ENCODE measurements around the gene COLEC11. TPM values are rescaled to one million over a fixed set of nuclear protein-coding genes. Genes with fewer than 3 reads are reported as not detected.
A peak's percentile ranks its signal among the peaks of the same experiment; 100 is the strongest.

Gene COLEC11
- total and polyA plus RNA-seq, 9 of the 15 experiments (the other 6 are each of a cell fraction or from before 2014, with no cell fraction given): 0.32 to 4.3 (median 1.8) TPM

DNA sequence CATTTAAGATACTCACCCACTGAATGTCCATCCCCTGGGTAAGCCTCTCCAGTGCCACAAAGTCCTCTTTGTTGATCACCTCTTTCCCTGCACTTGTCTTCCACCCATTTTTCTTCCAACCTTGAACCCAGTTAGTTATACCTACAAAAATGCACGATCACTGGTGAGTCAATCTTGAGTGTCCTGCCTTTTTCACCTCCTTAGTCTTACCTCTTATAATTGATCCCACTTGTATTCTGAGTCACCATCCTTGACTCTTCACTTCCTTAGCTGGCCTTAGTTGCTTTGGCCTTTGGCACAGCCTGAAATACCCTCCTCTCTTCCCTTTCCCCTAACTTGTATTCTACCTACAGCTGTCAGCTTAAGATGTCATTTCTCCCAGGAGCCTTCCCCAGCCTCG, 47.0 kb upstream of the COLEC11 start:
- Histone ChIP-seq H4K20me1 (replicated peaks; ENCODE audit: control insufficient read depth, insufficient read depth, low read length) (0 out of 2 replicates have a peak, but pooled peaks cover 3% of the 10 kb centered on the region), H3K4me1 (replicated peaks in 1 of 2; ENCODE audit: control insufficient read depth in 2 of 2, insufficient read depth in 2 of 2, low read length in 2 of 2) (no peaks in the 10 kb centered on the region), H3K79me2 (ENCODE audit: control insufficient read depth, insufficient read depth, low read length) (peaks cover 3% of the 10 kb centered on the region), H3K27ac (ENCODE audit: extremely low read depth, low read depth, low read length) (no peak overlapping the region), H3K9ac (ENCODE audit: insufficient read depth in 1 of 2, low read depth in 2 of 2, low read length in 2 of 2) (no peak overlapping the region), H3K4me3 (no peak overlapping the region), H3K9me1 (ENCODE audit: control insufficient read depth, insufficient read depth, low read length) (no peaks in the 10 kb centered on the region), H3K27me3 (ENCODE audit: control insufficient read depth in 2 of 2, insufficient read depth in 2 of 2, low read length in 2 of 2) (no peaks in the 10 kb centered on the region), H2AFZ (ENCODE audit: low read depth, low read length) (no peak overlapping the region), H3K9me3 (replicated peaks; ENCODE audit: control insufficient read depth, insufficient read depth, low read depth, low read length) (no peaks in the 10 kb centered on the region), H3K4me2 (ENCODE audit: insufficient read depth, low read length) (no peak overlapping the region), H3K36me3 (ENCODE audit: control insufficient read depth, insufficient read depth, low read length) (peaks cover 92% of the 10 kb centered on the region)
- no peak for FAIRE-seq
- WGBS (ENCODE audit: insufficient coverage, low coverage, missing lambda C conversion rate): 86% methylated on average over 2 of the region's 2 CpGs
- TF ChIP-seq BCOR (IDR thresholded peaks at IDR 0.05) (0 out of 2 replicates have a peak, but pooled peaks have one; percentile 39), HCFC1 (IDR thresholded peaks at IDR 0.05; ENCODE audit: low read depth, low read length) (no peak), RBM25 (IDR thresholded peaks at IDR 0.05; ENCODE audit: low read depth, low read length, severe bottlenecking) (peak; percentile 58)
- ChIA-PET CTCF (ENCODE audit: low intra/inter-chr PET ratio) (no interaction called here), POLR2A (interaction anchor here (0.8 kb wide), 1 partner anchor 84 kb away, joined by 3 read pairs; no protein-coding TSS in a partner anchor)
- no peak for DNase-seq (ENCODE audit: extremely low read depth in 1 of 4, low spot score in 3 of 4)
- intact Hi-C loops (cut with micrococcal nuclease) (no loop called here), in situ Hi-C loops (cut with MboI) (no loop called here)
- no peak for ATAC-seq
- BruUV-seq (replicated peaks): no TSS peak

- Histone ChIP-seq H3K9me1 (ENCODE audit: control insufficient read depth, insufficient read depth, low read length) (no peaks in the 10 kb centered on the region), H2AFZ (ENCODE audit: low read depth, low read length) (no peak overlapping the region), H3K79me2 (ENCODE audit: control insufficient read depth, insufficient read depth, low read length) (peaks cover 43% of the 10 kb centered on the region), H3K27me3 (ENCODE audit: control insufficient read depth in 2 of 2, insufficient read depth in 2 of 2, low read length in 2 of 2) (no peaks in the 10 kb centered on the region), H4K20me1 (replicated peaks; ENCODE audit: control insufficient read depth, insufficient read depth, low read length) (no peaks in the 10 kb centered on the region), H3K27ac (ENCODE audit: extremely low read depth, low read depth, low read length) (no peak overlapping the region), H3K4me1 (replicated peaks in 1 of 2; ENCODE audit: control insufficient read depth in 2 of 2, insufficient read depth in 2 of 2, low read length in 2 of 2) (peaks cover 7 to 8% of the 10 kb centered on the region in 2 experiments; a peak in 3 of 5 replicates), H3K9ac (ENCODE audit: insufficient read depth in 1 of 2, low read depth in 2 of 2, low read length in 2 of 2) (no peak overlapping the region), H3K36me3 (ENCODE audit: control insufficient read depth, insufficient read depth, low read length) (peaks cover 79% of the 10 kb centered on the region), H3K4me3 (no peak overlapping the region), H3K9me3 (replicated peaks; ENCODE audit: control insufficient read depth, insufficient read depth, low read depth, low read length) (no peaks in the 10 kb centered on the region), H3K4me2 (ENCODE audit: insufficient read depth, low read length) (no peak overlapping the region)
- intact Hi-C loops (cut with micrococcal nuclease) (loop anchor here (2.0 kb wide), 1 partner anchor 15 kb away; no protein-coding TSS in a partner anchor), in situ Hi-C loops (cut with MboI) (no loop called here)
- no peak for ATAC-seq
- no TSS peak for BruUV-seq (replicated peaks)
- no peak for DNase-seq (ENCODE audit: extremely low read depth in 1 of 4, low spot score in 3 of 4)
- 82% methylated on average over 5 of the region's 10 CpGs for WGBS (ENCODE audit: insufficient coverage, low coverage, missing lambda C conversion rate)
- CTCF ChIA-PET (ENCODE audit: low intra/inter-chr PET ratio): no interaction called here
- no peak for FAIRE-seq
- TF ChIP-seq ZNF347 (CRISPR knock-in tag; IDR thresholded peaks at IDR 0.05; ENCODE audit: low read depth) (no peak), BMI1 (IDR thresholded peaks at IDR 0.05; ENCODE audit: low read length) (no peak), THRAP3 (IDR thresholded peaks at IDR 0.05; ENCODE audit: borderline replicate concordance) (no peak), XRCC4 (IDR thresholded peaks at IDR 0.05; ENCODE audit: extremely low read depth, insufficient read depth, insufficient read length) (no peak)
- POLR2A ChIA-PET: interaction anchor here (0.6 to 1.4 kb wide), 2 partner anchors 10 to 1064 kb away, joined by 3 read pairs; no protein-coding TSS in a partner anchor
These were observed 41.0 kb upstream of the COLEC11 start for GRCh38 chr2:3553946-3554345.
